VCaP (cell line): ENCODE measurements around the gene SLC22A17.

Source experiments
- H3K27ac ChIP-seq: fragments of 450-650 bp; 2 replicates; pipeline ENCODE4 v1.5.1; 2017
- TF ChIP-seq, protein P1 (sequence below): fragments of 450-650 bp; conservative IDR thresholded peaks from 2 replicates; pipeline ENCODE4 v1.5.1; 2017; ENCODE audit warnings: mild to moderate bottlenecking, moderate library complexity

SLC22A17 gene

DNA sequence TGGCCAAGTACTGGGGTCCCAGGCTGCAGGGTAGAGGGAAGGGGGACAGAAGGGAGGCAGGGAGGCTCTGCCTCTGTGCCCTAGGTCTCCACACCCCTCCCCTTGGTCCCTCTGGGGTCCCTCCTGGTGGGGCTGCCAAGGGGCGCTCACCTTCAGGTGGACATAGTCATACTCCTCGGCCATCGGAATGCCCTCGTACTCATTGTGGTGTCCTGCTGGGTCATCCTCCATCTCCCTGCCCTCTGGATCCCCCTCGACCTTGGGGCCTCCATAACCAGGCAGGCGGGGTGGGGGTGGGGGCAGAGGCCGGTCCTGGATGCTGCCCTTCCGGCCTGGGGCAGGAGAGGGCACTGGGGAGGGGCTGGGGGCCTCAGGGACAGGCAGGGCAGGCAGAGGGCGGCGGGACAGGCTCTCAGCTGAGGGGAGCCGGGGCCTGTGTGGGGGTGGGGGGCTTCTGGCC, 6.5 kb upstream of the SLC22A17 start:
- no peak overlapping the region for H3K27ac ChIP-seq
- TF ChIP-seq, protein P1, sequence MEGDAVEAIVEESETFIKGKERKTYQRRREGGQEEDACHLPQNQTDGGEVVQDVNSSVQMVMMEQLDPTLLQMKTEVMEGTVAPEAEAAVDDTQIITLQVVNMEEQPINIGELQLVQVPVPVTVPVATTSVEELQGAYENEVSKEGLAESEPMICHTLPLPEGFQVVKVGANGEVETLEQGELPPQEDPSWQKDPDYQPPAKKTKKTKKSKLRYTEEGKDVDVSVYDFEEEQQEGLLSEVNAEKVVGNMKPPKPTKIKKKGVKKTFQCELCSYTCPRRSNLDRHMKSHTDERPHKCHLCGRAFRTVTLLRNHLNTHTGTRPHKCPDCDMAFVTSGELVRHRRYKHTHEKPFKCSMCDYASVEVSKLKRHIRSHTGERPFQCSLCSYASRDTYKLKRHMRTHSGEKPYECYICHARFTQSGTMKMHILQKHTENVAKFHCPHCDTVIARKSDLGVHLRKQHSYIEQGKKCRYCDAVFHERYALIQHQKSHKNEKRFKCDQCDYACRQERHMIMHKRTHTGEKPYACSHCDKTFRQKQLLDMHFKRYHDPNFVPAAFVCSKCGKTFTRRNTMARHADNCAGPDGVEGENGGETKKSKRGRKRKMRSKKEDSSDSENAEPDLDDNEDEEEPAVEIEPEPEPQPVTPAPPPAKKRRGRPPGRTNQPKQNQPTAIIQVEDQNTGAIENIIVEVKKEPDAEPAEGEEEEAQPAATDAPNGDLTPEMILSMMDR: no peak

DNA sequence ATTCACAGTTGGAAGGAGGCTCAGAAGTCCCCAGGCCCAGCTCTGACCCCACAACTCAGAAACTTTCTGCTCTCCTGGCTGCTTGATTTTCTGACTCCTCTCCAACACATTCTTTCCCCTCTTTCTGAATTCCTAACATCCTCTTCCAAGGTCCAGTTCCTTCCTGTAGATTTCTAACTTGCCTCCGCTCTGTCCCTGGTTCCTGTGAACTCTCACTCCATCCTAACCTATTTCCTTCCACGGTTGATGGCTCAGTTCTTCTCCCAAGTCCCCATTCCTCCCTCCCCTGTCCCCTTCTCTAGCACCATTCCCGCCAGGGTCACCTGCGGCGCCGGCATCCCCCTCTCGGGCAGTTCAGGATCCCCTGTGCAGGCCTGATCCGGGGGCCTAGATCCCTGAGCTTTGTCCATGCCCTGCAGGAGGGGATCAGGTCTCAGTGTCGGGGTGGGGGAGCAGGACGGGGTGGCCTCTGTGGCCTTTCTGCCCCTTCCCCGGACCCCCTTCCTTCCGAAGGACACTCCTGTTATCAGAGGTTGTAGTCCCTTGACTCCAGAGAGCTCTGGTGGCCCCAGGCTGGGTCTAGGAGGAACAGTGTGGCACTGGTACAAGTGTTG, 6.0 kb upstream of the SLC22A17 start:
- TF ChIP-seq, protein P1: no peak
- H3K27ac ChIP-seq: no peak overlapping the region

DNA sequence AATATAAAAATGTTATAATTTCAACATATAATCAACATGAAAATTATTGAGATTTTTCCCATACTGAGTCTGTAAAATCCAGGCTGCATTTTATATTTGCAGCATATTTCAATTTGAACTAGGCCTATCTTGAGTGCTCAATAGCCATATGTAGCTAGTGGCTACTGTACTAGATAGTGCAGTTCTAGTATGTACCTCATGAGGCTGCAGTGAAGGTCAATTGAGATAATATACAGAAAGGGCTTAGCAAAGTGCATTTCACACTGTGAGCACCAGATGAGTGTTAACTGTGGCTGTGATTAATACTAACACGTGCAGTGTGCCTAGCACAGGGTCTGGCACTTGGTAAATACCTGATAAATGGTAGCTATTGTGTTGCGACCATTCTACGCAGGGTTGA, 5.4 kb upstream of the SLC22A17 start:
- TF ChIP-seq, protein P1: no peak
- no peak overlapping the region for H3K27ac ChIP-seq

DNA sequence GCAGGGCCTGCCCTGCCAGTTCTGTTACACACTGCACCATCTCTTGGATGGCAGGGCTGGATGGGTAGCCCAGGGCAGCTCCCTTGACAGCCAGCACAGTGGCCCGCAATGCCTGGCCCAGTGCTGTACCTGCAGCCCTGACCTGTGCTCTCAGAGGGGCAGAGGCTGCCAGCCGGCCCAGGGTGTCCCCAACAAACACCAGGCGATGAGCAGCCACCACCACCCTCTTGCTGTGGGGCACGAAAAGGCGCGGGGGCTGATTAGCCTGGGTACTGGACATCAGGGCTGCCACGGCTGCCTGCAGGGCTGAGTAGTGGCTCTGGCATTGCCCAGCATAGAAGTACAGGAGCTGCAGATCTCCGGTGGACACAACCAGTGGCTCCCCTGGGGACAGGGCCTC, 4.6 kb upstream of the SLC22A17 start:
- H3K27ac ChIP-seq: no peak overlapping the region
- TF ChIP-seq, protein P1: no peak

DNA sequence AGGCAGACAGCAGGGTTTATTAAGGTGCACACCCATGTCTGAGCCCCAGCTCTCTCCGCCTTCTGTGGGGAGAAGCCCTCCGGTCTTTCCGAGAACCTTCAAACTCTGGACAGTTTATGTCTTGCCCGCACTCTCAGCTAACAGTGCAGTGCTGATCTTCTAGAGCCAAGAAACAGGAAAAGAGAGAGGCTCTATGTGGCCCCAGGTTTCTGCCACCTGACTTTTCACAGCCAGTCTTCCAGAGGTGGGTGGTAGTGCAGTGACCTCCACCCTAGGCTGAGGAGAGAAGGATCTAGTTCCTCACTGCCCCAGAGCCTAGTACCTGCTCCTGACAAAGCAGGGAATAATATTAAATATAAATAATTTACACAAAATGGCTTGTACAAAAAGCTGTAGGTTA, 4.0 kb upstream of the SLC22A17 start:
- no peak overlapping the region for H3K27ac ChIP-seq
- TF ChIP-seq, protein P1: no peak

DNA sequence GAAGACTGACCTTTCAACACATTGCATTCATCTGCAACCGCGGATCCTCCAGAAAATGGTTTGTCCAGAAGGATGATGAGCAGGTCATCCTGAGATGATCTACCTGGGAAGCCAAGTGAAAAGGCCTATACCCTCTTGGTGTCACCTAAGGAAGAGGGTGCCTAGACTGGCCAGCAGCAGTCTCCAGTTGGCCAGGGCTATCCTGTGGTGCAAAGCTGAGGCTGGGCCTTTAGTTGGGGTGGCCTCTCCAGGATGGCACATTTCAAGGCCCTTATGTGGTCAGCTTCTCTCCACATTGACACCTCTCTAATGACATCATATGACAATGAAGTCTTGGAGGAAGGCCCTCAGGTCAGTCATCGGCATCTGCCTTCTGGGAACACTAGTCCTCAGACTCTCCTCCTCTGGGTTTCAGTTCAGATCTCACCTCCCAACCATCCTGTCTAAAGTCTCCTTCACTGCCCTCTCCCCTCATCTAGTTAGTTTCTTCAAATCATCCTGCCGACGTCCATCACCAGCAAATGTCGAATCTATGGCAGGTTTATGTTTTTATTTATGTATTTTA, 3.3 kb upstream of the SLC22A17 start:
- H3K27ac ChIP-seq: no peak overlapping the region
- TF ChIP-seq, protein P1: no peak

DNA sequence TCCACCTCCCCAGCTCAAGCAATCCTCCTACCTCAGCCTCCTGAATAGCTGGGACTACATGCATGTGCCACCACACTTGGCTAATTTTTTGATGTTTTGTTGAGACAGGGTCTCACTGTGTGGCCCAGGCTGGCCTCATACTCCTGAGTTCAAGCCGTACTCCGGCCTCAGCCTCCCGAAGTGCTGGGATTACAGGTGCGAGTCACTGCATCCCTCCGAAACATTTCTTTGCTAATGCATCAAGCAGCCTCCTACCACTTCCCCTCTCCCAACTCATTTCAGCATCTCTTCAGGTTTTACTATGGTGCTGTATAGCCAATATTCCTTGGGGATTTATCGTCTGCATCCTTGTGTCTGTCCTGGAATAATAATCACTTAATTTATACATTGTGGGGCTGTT, 2.3 kb upstream of the SLC22A17 start:
- TF ChIP-seq, protein P1: no peak
- no peak overlapping the region for H3K27ac ChIP-seq
